HepG2 (cell line): ENCODE data around the gene KLC4. TPM values are rescaled to one million over a fixed set of nuclear protein-coding genes. Genes with fewer than 3 reads are reported as not detected.

Experiments used
- ATAC-seq: fragments of 200-7000 bp; cut with Tn5 transposase; 3 replicates; pipeline ENCODE4 v1.9.1; 2020; ENCODE audit warnings: mild to moderate bottlenecking, moderate library complexity
- BruUV-seq: library from RNA; stranded (reverse); fragments of 400-500 nt; replicated peaks from 2 replicates; lab custom pipeline; 2021; lab: Mats Ljungman, UMichigan
- CTCF ChIA-PET: fragments of 300-600 bp; formaldehyde crosslinking; extraction: SDS; loops from one replicate; lab custom pipeline; 2021; ENCODE audit warnings: low total read pairs, inconsistent platforms, low intra/inter-chr PET ratio; lab: Yijun Ruan, JAX
- POLR2A ChIA-PET: fragments of 350-600 bp; sonication (Branson Sonifier 250); formaldehyde crosslinking; loops from one replicate; lab custom pipeline; 2020; ENCODE audit warnings: antibody characterized with exemption, inconsistent platforms; lab: Yijun Ruan, JAX
- DNase-seq: peaks from one replicate; pipeline ENCODE4 v3.0.0-alpha.2; 2015; ENCODE audit warnings: low spot score
- FAIRE-seq: peaks from 3 replicates; lab custom pipeline; 2011; peaks lifted over from hg19 to GRCh38; lab: Jason Lieb, UNC
- H2AFZ ChIP-seq: one replicate; pipeline ENCODE4 v1.6.1; 2011; ENCODE audit warnings: low read length, inconsistent platforms
- H3K27ac ChIP-seq: fragments of 300-600 bp; 3 replicates; pipeline ENCODE4 v1.8.0; 2011; ENCODE audit warnings: mixed run types, mild to moderate bottlenecking, mixed read lengths, low read length, inconsistent platforms; ENCODE audit not compliant: insufficient read depth; ENCODE audit errors: extremely low read length
- H3K27me3 ChIP-seq, 2 experiments: fragments of 200-600 bp in 1 of 2; 2 replicates in 1 of 2; 3 replicates in 1 of 2; pipeline versions ENCODE4 v1.6.0 to v1.8.0; 2011; ENCODE audit warnings: low read length in 2 of 2, mild to moderate bottlenecking in 2 of 2, moderate library complexity in 2 of 2, inconsistent platforms in 1 of 2; ENCODE audit not compliant: insufficient read depth in 2 of 2, control insufficient read depth in 1 of 2
- H3K36me3 ChIP-seq, 2 experiments: fragments of 200-600 bp in 1 of 2; replicated peaks in 1 of 2; 2 replicates in 1 of 2; 3 replicates in 1 of 2; pipeline versions ENCODE4 v1.5.1 to v1.8.0; 2011; ENCODE audit warnings: low read length in 2 of 2, inconsistent platforms in 1 of 2; ENCODE audit not compliant: insufficient read depth in 2 of 2, control insufficient read depth in 1 of 2
- H3K4me1 ChIP-seq: 2 replicates; pipeline ENCODE4 v1.5.1; 2012; ENCODE audit warnings: low read length, inconsistent platforms; ENCODE audit not compliant: insufficient read depth
- H3K4me2 ChIP-seq: 2 replicates; pipeline ENCODE4 v1.6.0; 2011; ENCODE audit warnings: low read depth, low read length, inconsistent platforms
- H3K4me3 ChIP-seq, 3 experiments: fragments of 200-600 bp in 1 of 3; sonication (generic), shearing (Covaris generic) in 1 of 3; replicated peaks in 1 of 3; 2 replicates each; pipeline ENCODE4 v1.5.1; 2011 to 2016; ENCODE audit warnings: low read length in 3 of 3, inconsistent platforms in 2 of 3, low read depth in 2 of 3, mild to moderate bottlenecking in 2 of 3, control low read depth in 1 of 3, mixed read lengths in 1 of 3; ENCODE audit not compliant: insufficient read depth in 1 of 3
- H3K79me2 ChIP-seq: one replicate; pipeline ENCODE4 v1.6.1; 2011; ENCODE audit warnings: low read length, inconsistent platforms; ENCODE audit not compliant: insufficient read depth
- H3K9ac ChIP-seq: 2 replicates; pipeline ENCODE4 v1.6.0; 2011; ENCODE audit warnings: mild to moderate bottlenecking, low read depth, low read length, inconsistent platforms; ENCODE audit not compliant: insufficient read depth
- H3K9me3 ChIP-seq: 2 replicates; pipeline ENCODE4 v1.5.1; 2012; ENCODE audit warnings: mild to moderate bottlenecking, low read length
- H4K20me1 ChIP-seq: 2 replicates; pipeline ENCODE4 v1.6.0; 2011; ENCODE audit warnings: inconsistent platforms, mild to moderate bottlenecking, low read length, moderate library complexity; ENCODE audit not compliant: insufficient read depth
- ARID5B ChIP-seq: IDR thresholded peaks from 2 replicates; pipeline ENCODE4 v1.4.0; 2020; ENCODE audit warnings: mild to moderate bottlenecking, missing genetic modification reagents
- EP300 ChIP-seq, 3 experiments: sonication (generic) in 1 of 3; formaldehyde crosslinking in 1 of 3; IDR thresholded peaks; 2 replicates each; pipeline versions ENCODE4 v1.5.1 to v1.6.1; 2011 to 2020; ENCODE audit warnings: low read depth in 2 of 3, low read length in 2 of 3, borderline replicate concordance in 1 of 3, improper control_type of control experiment in 1 of 3, mild to moderate bottlenecking in 1 of 3, missing genetic modification reagents in 1 of 3, moderate library complexity in 1 of 3
- ETV6 ChIP-seq: sonication (generic); formaldehyde crosslinking; conservative IDR thresholded peaks from 2 replicates; pipeline ENCODE4 v1.4.0; 2020; ENCODE audit warnings: missing genetic modification reagents
- GLI4 ChIP-seq: sonication (generic); formaldehyde crosslinking; IDR thresholded peaks from 2 replicates; pipeline ENCODE4 v1.5.1; 2020; ENCODE audit warnings: missing genetic modification reagents, mild to moderate bottlenecking, moderate library complexity, borderline replicate concordance
- HDAC6 ChIP-seq: fragments of 200-600 bp; sonication (generic); IDR thresholded peaks from 2 replicates; pipeline ENCODE4 v1.7.0; 2017; ENCODE audit warnings: mild to moderate bottlenecking, antibody characterized with exemption, low read length, low read depth
- KLF11 ChIP-seq: IDR thresholded peaks from 2 replicates; pipeline ENCODE4 v1.6.1; 2016; ENCODE audit warnings: missing compliant biosample characterization
- MYPOP ChIP-seq: sonication (generic); formaldehyde crosslinking; IDR thresholded peaks from 2 replicates; pipeline ENCODE4 v1.8.1; 2023; ENCODE audit warnings: mild to moderate bottlenecking, moderate library complexity, missing genetic modification reagents
- TCF12 ChIP-seq, 2 experiments: fragments of 450-650 bp in 1 of 2; sonication (generic) in 1 of 2; formaldehyde crosslinking in 1 of 2; IDR thresholded peaks; 2 replicates each; pipeline versions ENCODE4 v1.6.1 to v1.8.0; 2017 to 2022; ENCODE audit warnings: antibody characterized with exemption in 1 of 2, mild to moderate bottlenecking in 1 of 2, missing genetic modification reagents in 1 of 2, moderate library complexity in 1 of 2
- TFDP2 ChIP-seq: sonication (generic); formaldehyde crosslinking; IDR thresholded peaks from 2 replicates; pipeline ENCODE4 v1.4.0; 2020; ENCODE audit warnings: missing genetic modification reagents
- ZBTB20 ChIP-seq: sonication (generic); formaldehyde crosslinking; IDR thresholded peaks from 2 replicates; pipeline ENCODE4 v1.8.1; 2023; ENCODE audit warnings: missing genetic modification reagents, low read depth, mild to moderate bottlenecking, borderline replicate concordance
- ZBTB42 ChIP-seq: sonication (generic); formaldehyde crosslinking; IDR thresholded peaks from 2 replicates; pipeline ENCODE4 v1.5.0; 2020; ENCODE audit warnings: mild to moderate bottlenecking, missing genetic modification reagents
- ZNF337 ChIP-seq: sonication (generic); formaldehyde crosslinking; IDR thresholded peaks from 2 replicates; pipeline ENCODE4 v1.5.1; 2020; ENCODE audit warnings: missing genetic modification reagents, low read depth, mild to moderate bottlenecking, borderline replicate concordance
- ZNF776 ChIP-seq: sonication (generic); formaldehyde crosslinking; IDR thresholded peaks from 2 replicates; pipeline ENCODE4 v1.4.0; 2020; ENCODE audit warnings: mild to moderate bottlenecking, missing genetic modification reagents
- WGBS: methylation state at CpG from one replicate; pipeline ENCODE4 v1.1.6; 2017; ENCODE audit warnings: low lambda C conversion rate; 5-methylcytosine and 5-hydroxymethylcytosine counted together
- in situ Hi-C: cut with HindIII; loops from 2 replicates; pipeline ENCODE4 v1.10.0; 2017; ENCODE audit warnings: low pct_unique_long_range_greater_than_20kb; ENCODE audit not compliant: extremely low pct_ligation_motif_present
- intact Hi-C: fragments of 100-400 bp; cut with micrococcal nuclease; formaldehyde crosslinking; loops from one replicate; pipeline ENCODE4 v1.10.0; 2022; ENCODE audit not compliant: unreplicated experiment
- polyA plus RNA-seq, 8 experiments: library from polyadenylated mRNA; depleted of rRNA in 3 of 8; stranded (reverse) in 7 of 8; unstranded in 1 of 8; fragments of >200 nt; fragmentation: Illumina TruSeq in 4 of 8; extraction: Trizol in 4 of 8; gene quantifications; 2 replicates each; pipeline versions ENCODE4 v1.2.1 to v1.2.3, GENCODE V29; 2011 to 2016; ENCODE audit warnings: low read depth in 4 of 8, missing spikeins in 1 of 8, mixed read lengths in 1 of 8; ENCODE audit not compliant: insufficient read depth in 1 of 8
- total RNA-seq, 5 experiments: library from RNA; depleted of rRNA; stranded (reverse); fragments of >200 nt; fragmentation: Illumina TruSeq; extraction: Trizol; gene quantifications; 2 replicates each; pipeline ENCODE4 v1.2.3, GENCODE V29; 2016; ENCODE audit warnings: low read depth in 1 of 5
- TF ChIP-seq, protein P1 (sequence below): sonication (generic); formaldehyde crosslinking; IDR thresholded peaks from 2 replicates; pipeline ENCODE4 v1.4.0; 2020; ENCODE audit warnings: missing genetic modification reagents

KLC4 gene
- total and polyA plus RNA-seq, 2 of the 13 experiments (the other 11 are each of a cell fraction or from before 2014, with no cell fraction given), result 45.4 to 70.4 TPM

- Histone ChIP-seq H3K27me3 (no peaks in the 10 kb centered on the region), H3K9me3 (no peaks in the 10 kb centered on the region), H3K4me1 (peaks cover 85% of the 10 kb centered on the region), H3K27ac (peak overlapping the region; percentile 92), H3K9ac (peak overlapping the region; percentile 81), H3K4me3 (peak overlapping the region; percentile 57 to 74 (median 57)), H2AFZ (no peak overlapping the region), H3K4me2 (peak overlapping the region; percentile 91), H3K36me3 (no peaks in the 10 kb centered on the region), H4K20me1 (no peaks in the 10 kb centered on the region), H3K79me2 (peaks cover 87% of the 10 kb centered on the region)
- peak; percentile 5; the same call in 2 of the 3 replicates for ATAC-seq
- 8% methylated on average over 4 of the region's 4 CpGs for WGBS
- intact Hi-C loops, result no loop called here
- no peak for FAIRE-seq
- DNase-seq, result no peak
- BruUV-seq, result no TSS peak
- POLR2A ChIA-PET, result interaction anchor here (0.7 to 5.5 kb wide), 21 partner anchors 10 to 307 kb away, joined by 3 to 67 read pairs (median 5); partner anchors contain the start of genes BICRAL, CNPY3, CUL7 and KLC4
- in situ Hi-C loops, result no loop called here
- TF ChIP-seq GLI4 (CRISPR knock-in tag) (0 out of 2 replicates have a peak, but pooled peaks have one; percentile 1), ARID5B (CRISPR knock-in tag) (0 out of 2 replicates have a peak, but pooled peaks have one; percentile 3), ZBTB20 (CRISPR knock-in tag) (peak; percentile 21; the same call in 1 of the 2 replicates), TCF12 (IDR thresholded peaks at IDR 0.05) (no peak), TCF12 (CRISPR knock-in tag; IDR thresholded peaks at IDR 0.05) (0 out of 2 replicates have a peak, but pooled peaks have one; percentile 8), ETV6 (CRISPR knock-in tag) (0 out of 2 replicates have a peak, but pooled peaks have one; percentile 1), KLF11 (no peak), EP300 (IDR thresholded peaks at IDR 0.05; ENCODE audit: low read depth in 2 of 2, low read length in 2 of 2) (peak in 1 of 2 experiments; percentile 50; a peak in 1 of 4 replicates), EP300 (CRISPR knock-in tag; IDR thresholded peaks at IDR 0.05; ENCODE audit: borderline replicate concordance) (no peak), ZBTB42 (CRISPR knock-in tag) (0 out of 2 replicates have a peak, but pooled peaks have one; percentile 21), ZNF776 (0 out of 2 replicates have a peak, but pooled peaks have one; percentile 19), TFDP2 (CRISPR knock-in tag) (0 out of 2 replicates have a peak, but pooled peaks have one; percentile 12), MYPOP (CRISPR knock-in tag) (peak; percentile 8; the same call in 1 of the 2 replicates), HDAC6 (no peak), ZNF337 (0 out of 2 replicates have a peak, but pooled peaks have one; percentile 11)
- TF ChIP-seq, protein P1, sequence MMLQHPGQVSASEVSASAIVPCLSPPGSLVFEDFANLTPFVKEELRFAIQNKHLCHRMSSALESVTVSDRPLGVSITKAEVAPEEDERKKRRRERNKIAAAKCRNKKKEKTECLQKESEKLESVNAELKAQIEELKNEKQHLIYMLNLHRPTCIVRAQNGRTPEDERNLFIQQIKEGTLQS (CRISPR knock-in tag), result no peak
- CTCF ChIA-PET, result no interaction called here
These were observed 30.0 kb downstream of the KLC4 start for GRCh38 chr6:43089467-43089866.
